GM19193 (cell line): ENCODE data around the gene CRIM1.

Source experiments
- POLR2A ChIP-seq: IDR thresholded peaks from 4 replicates; pipeline ENCODE4 v1.6.1; 2011; ENCODE audit not compliant: insufficient read depth, insufficient read length; ENCODE audit errors: extremely low read depth

Gene CRIM1

GRCh38 chr2:36380624-36381481 lies 25.3 kb downstream of the CRIM1 start:
- no peak for TF ChIP-seq POLR2A

GRCh38 chr2:36381993-36382392 lies 26.4 kb downstream of the CRIM1 start:
- no peak for TF ChIP-seq POLR2A

GRCh38 chr2:36382472-36382871 lies 26.9 kb downstream of the CRIM1 start:
- TF ChIP-seq POLR2A: no peak

GRCh38 chr2:36383726-36384125 lies 28.1 kb downstream of the CRIM1 start:
- TF ChIP-seq POLR2A: no peak

- TF ChIP-seq POLR2A: no peak
Measured at GRCh38 chr2:36384454-36384853, 28.9 kb downstream of the CRIM1 start.

- no peak for TF ChIP-seq POLR2A
Measured at GRCh38 chr2:36385603-36386002, 30.0 kb downstream of the CRIM1 start.

GRCh38 chr2:36387258-36387916 lies 31.8 kb downstream of the CRIM1 start:
- TF ChIP-seq POLR2A: no peak

- TF ChIP-seq POLR2A: no peak
Measured at GRCh38 chr2:36388472-36388871, 32.9 kb downstream of the CRIM1 start.

GRCh38 chr2:36389091-36389564 lies 33.5 kb downstream of the CRIM1 start:
- TF ChIP-seq POLR2A: no peak

GRCh38 chr2:36389577-36389976 lies 34.0 kb downstream of the CRIM1 start:
- TF ChIP-seq POLR2A: no peak

- TF ChIP-seq POLR2A: no peak
Measured at GRCh38 chr2:36392571-36393255, 37.1 kb downstream of the CRIM1 start.

- TF ChIP-seq POLR2A: no peak
Measured at GRCh38 chr2:36393738-36394256, 38.2 kb downstream of the CRIM1 start.

- TF ChIP-seq POLR2A: no peak
Measured at GRCh38 chr2:36394804-36395203, 39.2 kb downstream of the CRIM1 start.

- TF ChIP-seq POLR2A: no peak
Measured at GRCh38 chr2:36395866-36396265, 40.3 kb downstream of the CRIM1 start.

GRCh38 chr2:36396878-36397539 lies 41.4 kb downstream of the CRIM1 start:
- no peak for TF ChIP-seq POLR2A

GRCh38 chr2:36397728-36398413 lies 42.3 kb downstream of the CRIM1 start:
- TF ChIP-seq POLR2A: no peak
